WERI-Rb-1 (cell line): ENCODE measurements around the gene C19orf38.
A peak's percentile ranks its signal among the peaks of the same experiment; 100 is the strongest.
"Not testable (repeated sequence)": the region's sequence is repeated elsewhere in the genome, so short reads cannot be mapped to it uniquely, and the experiment has no call there.

ENCODE experiments used
- DNase-seq: peaks from one replicate; pipeline ENCODE4 v3.0.0-alpha.2; 2020
- H3K27ac ChIP-seq: fragments of 250-450 bp; sonication (Bioruptor Pico); 2 replicates; pipeline ENCODE4 v1.5.1; 2020; ENCODE audit warnings: mild to moderate bottlenecking, moderate library complexity
- H3K27me3 ChIP-seq: fragments of 250-450 bp; sonication (Bioruptor Pico); 2 replicates; pipeline ENCODE4 v1.5.1; 2021; ENCODE audit warnings: mild to moderate bottlenecking, low read depth, moderate library complexity; ENCODE audit not compliant: insufficient read depth, severe bottlenecking
- H3K36me3 ChIP-seq: fragments of 250-450 bp; sonication (Bioruptor Pico); 2 replicates; pipeline ENCODE4 v1.5.1; 2020; ENCODE audit warnings: mild to moderate bottlenecking, moderate library complexity
- H3K4me3 ChIP-seq: 2 replicates; pipeline ENCODE4 v1.5.1; 2011; ENCODE audit warnings: low read depth, mild to moderate bottlenecking, control low read depth, low read length
- H3K9me3 ChIP-seq: fragments of 250-450 bp; sonication (Bioruptor Pico); 2 replicates; pipeline ENCODE4 v1.5.1; 2021; ENCODE audit warnings: mild to moderate bottlenecking, moderate library complexity; ENCODE audit not compliant: severe bottlenecking
- CTCF ChIP-seq: IDR thresholded peaks from 2 replicates; pipeline ENCODE4 v1.5.1; 2011; ENCODE audit warnings: low read depth, mild to moderate bottlenecking, control low read depth, inconsistent platforms, low read length

The C19orf38 gene

GRCh38 chr19:10831987-10832938, 16.0 kb upstream of the C19orf38 start:
- H3K36me3 ChIP-seq = peaks cover 58% of the 10 kb centered on the region
- no peak for DNase-seq
- H3K4me3 ChIP-seq = no peak overlapping the region
- no peak overlapping the region; the same call in none of the 2 replicates for H3K27ac ChIP-seq
- H3K9me3 ChIP-seq = peaks cover 7% of the 10 kb centered on the region
- no peaks in the 10 kb centered on the region for H3K27me3 ChIP-seq
- no peak for TF ChIP-seq CTCF

GRCh38 chr19:10832939-10833296, 15.3 kb upstream of the C19orf38 start:
- H3K36me3 ChIP-seq = peaks cover 58% of the 10 kb centered on the region
- no peak overlapping the region for H3K4me3 ChIP-seq
- DNase-seq = no peak
- no peak for TF ChIP-seq CTCF
- H3K9me3 ChIP-seq = peaks cover 7% of the 10 kb centered on the region
- no peaks in the 10 kb centered on the region for H3K27me3 ChIP-seq
- no peak overlapping the region for H3K27ac ChIP-seq

GRCh38 chr19:10835089-10835753, 13.0 kb upstream of the C19orf38 start:
- DNase-seq = no peak
- Histone ChIP-seq H3K9me3 (peaks cover 10% of the 10 kb centered on the region), H3K4me3 (no peak overlapping the region), H3K27ac (peak overlapping the region; percentile 27; the same call in 1 of the 2 replicates), H3K27me3 (no peaks in the 10 kb centered on the region), H3K36me3 (peaks cover 47% of the 10 kb centered on the region)
- no peak for TF ChIP-seq CTCF

- DNase-seq = peak; percentile 99
- no peak for TF ChIP-seq CTCF
- Histone ChIP-seq H3K27me3 (no peaks in the 10 kb centered on the region), H3K27ac (peak within 1 kb of the TSS; percentile 91), H3K36me3 (peaks cover 40% of the 10 kb centered on the region), H3K9me3 (peaks cover 10% of the 10 kb centered on the region), H3K4me3 (peak within 1 kb of the TSS; percentile 69)
Measured at GRCh38 chr19:10835754-10836478, 12.3 kb upstream of the C19orf38 start, which contains the start of gene TMED1. Gene TMED1 (minus strand): TSS chr19:10836212. CDS start chr19:10836191, 21 bp downstream.

GRCh38 chr19:10836479-10837330, 11.5 kb upstream of the C19orf38 start:
- Histone ChIP-seq H3K4me3 (peak overlapping the region; percentile 69), H3K27ac (peak overlapping the region; percentile 91), H3K27me3 (no peaks in the 10 kb centered on the region), H3K36me3 (peaks cover 34% of the 10 kb centered on the region), H3K9me3 (peaks cover 10% of the 10 kb centered on the region)
- no peak for TF ChIP-seq CTCF
- DNase-seq = peak; percentile 78

GRCh38 chr19:10837649-10838048, 10.6 kb upstream of the C19orf38 start:
- DNase-seq, H3K4me3 ChIP-seq, H3K9me3 ChIP-seq, H3K27ac ChIP-seq, H3K27me3 ChIP-seq: not testable (repeated sequence)
- peaks cover 25% of the 10 kb centered on the region for H3K36me3 ChIP-seq
